Measurements from ENCODE around the gene ANKRA2.
"Not testable (repeated sequence)": the region's sequence is repeated elsewhere in the genome, so short reads cannot be mapped to it uniquely, and the experiment has no call there.

Gene ANKRA2

GRCh38 chr5:73514418-73514817 lies 51.0 kb downstream of the ANKRA2 start:
- Histone ChIP-seq H3K36me3 (ENCODE audit: control insufficient read depth, insufficient read depth, low read length) (no peaks in the 10 kb centered on the region), H3K4me3 (replicated peaks; ENCODE audit: low read depth, low read length) (no peak overlapping the region), H3K27me3 (replicated peaks; ENCODE audit: control insufficient read depth, insufficient read depth, low read length) (no peaks in the 10 kb centered on the region)
- DNase-seq (ENCODE audit: extremely low read depth, insufficient read length) = no peak
- no peak for TF ChIP-seq CTCF (IDR thresholded peaks at IDR 0.05; ENCODE audit: insufficient read depth, low read length, poor library complexity, severe bottlenecking)

DNA sequence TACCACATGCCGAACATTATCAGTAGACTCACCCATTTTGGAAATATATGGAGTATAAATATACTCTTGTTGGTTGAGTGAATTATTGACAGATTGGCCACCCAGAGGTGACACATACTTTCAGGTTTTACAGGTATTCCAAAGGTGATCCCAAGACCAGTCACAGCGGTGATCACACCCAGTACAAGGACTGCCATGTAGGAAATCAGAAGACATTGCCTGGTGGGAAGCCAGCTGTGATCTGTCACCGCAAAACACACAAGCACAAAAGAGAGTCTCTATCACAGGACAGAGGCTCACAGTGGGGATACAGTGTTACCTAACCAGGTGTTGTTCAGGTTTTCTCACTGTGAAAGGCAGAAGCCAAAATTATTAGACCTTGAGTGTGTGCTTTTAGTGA lies 51.4 kb downstream of the ANKRA2 start:
- H3K4me3 ChIP-seq (replicated peaks; ENCODE audit: low read depth, low read length) = no peak overlapping the region
- no peaks in the 10 kb centered on the region for H3K27me3 ChIP-seq (replicated peaks; ENCODE audit: control insufficient read depth, insufficient read depth, low read length)
- no peak for DNase-seq (ENCODE audit: extremely low read depth, insufficient read length)
- TF ChIP-seq CTCF (IDR thresholded peaks at IDR 0.05; ENCODE audit: insufficient read depth, low read length, poor library complexity, severe bottlenecking) = no peak
- no peaks in the 10 kb centered on the region for H3K36me3 ChIP-seq (ENCODE audit: control insufficient read depth, insufficient read depth, low read length)

DNA sequence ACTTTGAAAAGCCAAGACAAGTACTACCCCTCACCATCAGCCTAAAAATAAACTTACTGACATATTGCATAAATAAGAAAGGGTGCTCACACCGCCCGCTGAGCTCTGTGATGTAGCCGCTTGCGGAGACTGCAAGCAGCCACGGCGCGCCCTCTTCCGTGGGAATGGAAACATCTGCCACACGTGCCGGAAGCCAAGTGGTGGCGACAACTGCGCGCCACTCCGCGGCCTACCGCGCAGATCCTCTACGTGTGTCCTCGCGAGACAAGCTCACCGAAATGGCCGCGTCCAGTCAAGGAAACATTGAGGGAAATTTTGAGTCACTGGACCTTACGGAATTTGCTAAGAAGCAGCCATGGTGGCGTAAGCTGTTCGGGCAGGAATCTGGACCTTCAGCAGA lies 56.9 kb downstream of the ANKRA2 start:
- not testable (repeated sequence) for DNase-seq (ENCODE audit: extremely low read depth, insufficient read length); H3K4me3 ChIP-seq (replicated peaks; ENCODE audit: low read depth, low read length); H3K36me3 ChIP-seq (ENCODE audit: control insufficient read depth, insufficient read depth, low read length); H3K27me3 ChIP-seq (replicated peaks; ENCODE audit: control insufficient read depth, insufficient read depth, low read length)

DNA sequence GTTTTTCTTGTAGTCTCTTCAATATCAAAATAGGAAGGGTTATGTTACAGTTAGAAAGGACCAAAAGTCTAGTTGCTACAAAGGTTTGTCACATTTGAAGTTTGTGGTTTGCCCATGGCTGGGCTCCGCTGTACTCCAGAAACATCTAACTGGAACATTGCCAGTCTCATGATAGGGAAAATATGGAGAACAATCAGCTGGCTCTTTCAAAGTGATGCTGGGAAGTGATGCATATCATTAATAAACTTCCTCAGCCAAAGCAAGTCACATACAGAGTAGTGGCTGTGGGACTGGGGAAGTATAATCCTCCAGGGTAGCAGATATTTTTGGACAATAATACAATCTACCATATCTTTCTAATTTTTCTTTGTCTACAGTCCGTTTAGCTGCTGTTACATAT lies 58.4 kb downstream of the ANKRA2 start:
- Histone ChIP-seq H3K27me3 (replicated peaks; ENCODE audit: control insufficient read depth, insufficient read depth, low read length) (no peaks in the 10 kb centered on the region), H3K4me3 (replicated peaks; ENCODE audit: low read depth, low read length) (no peak overlapping the region), H3K36me3 (ENCODE audit: control insufficient read depth, insufficient read depth, low read length) (peaks cover 6% of the 10 kb centered on the region)
- TF ChIP-seq CTCF (IDR thresholded peaks at IDR 0.05; ENCODE audit: insufficient read depth, low read length, poor library complexity, severe bottlenecking) = no peak
- no peak for DNase-seq (ENCODE audit: extremely low read depth, insufficient read length)

- Histone ChIP-seq H3K27me3 (replicated peaks; ENCODE audit: control insufficient read depth, insufficient read depth, low read length) (no peaks in the 10 kb centered on the region), H3K4me3 (replicated peaks; ENCODE audit: low read depth, low read length) (no peak overlapping the region), H3K36me3 (ENCODE audit: control insufficient read depth, insufficient read depth, low read length) (peaks cover 8% of the 10 kb centered on the region)
- no peak for TF ChIP-seq CTCF (IDR thresholded peaks at IDR 0.05; ENCODE audit: insufficient read depth, low read length, poor library complexity, severe bottlenecking)
- DNase-seq (ENCODE audit: extremely low read depth, insufficient read length) = no peak
Measured at GRCh38 chr5:73506459-73506955, 58.9 kb downstream of the ANKRA2 start.

Measured in GM06990 (cell line).